K562 (cell line): ENCODE data around the gene UPF2. TPM values are rescaled to one million over a fixed set of nuclear protein-coding genes. Genes with fewer than 3 reads are reported as not detected.

ENCODE experiments used
- ATAC-seq: fragments of 200-7000 bp; cut with Tn5 transposase; 3 replicates; pipeline ENCODE4 v1.9.1; 2020; ENCODE audit warnings: moderate library complexity
- BruUV-seq: library from RNA; stranded (reverse); fragments of 400-500 nt; replicated peaks from 2 replicates; lab custom pipeline; 2021; lab: Mats Ljungman, UMichigan
- CTCF ChIA-PET: fragments of 300-600 bp; formaldehyde crosslinking; extraction: SDS; loops from one replicate; lab custom pipeline; 2021; ENCODE audit warnings: low intra/inter-chr PET ratio; lab: Yijun Ruan, JAX
- POLR2A ChIA-PET: fragments of 300-600, 350-650 bp; sonication (Branson Sonifier 250); formaldehyde crosslinking; extraction: SDS; loops from one replicate; lab custom pipeline; 2021; ENCODE audit warnings: antibody characterized with exemption, inconsistent platforms; lab: Yijun Ruan, JAX
- DNase-seq, 4 experiments: peaks; one replicate each; pipeline versions ENCODE4 v3.0.0 to v3.0.0-alpha.2; 2011 to 2018; ENCODE audit warnings: low spot score in 3 of 4, mixed read lengths in 3 of 4; ENCODE audit errors: extremely low read depth in 1 of 4
- FAIRE-seq: peaks from 2 replicates; lab custom pipeline; 2011; peaks lifted over from hg19 to GRCh38; lab: Jason Lieb, UNC
- H2AFZ ChIP-seq: 2 replicates; pipeline ENCODE4 v1.6.0; 2011; ENCODE audit warnings: low read depth, low read length, control low read depth, inconsistent platforms
- H3K27ac ChIP-seq: fragments of 200-600 bp; 3 replicates; pipeline ENCODE4 v1.8.0; 2011; ENCODE audit warnings: low read depth, mild to moderate bottlenecking, control low read depth, inconsistent platforms, low read length, moderate library complexity, mixed read lengths; ENCODE audit errors: extremely low read depth
- H3K27me3 ChIP-seq, 2 experiments: fragments of 300-600 bp in 1 of 2; 2 replicates in 1 of 2; 3 replicates in 1 of 2; pipeline versions ENCODE4 v1.6.0 to v1.8.0; 2011; ENCODE audit warnings: inconsistent platforms in 2 of 2, low read length in 2 of 2, mild to moderate bottlenecking in 1 of 2, mixed read lengths in 1 of 2, moderate library complexity in 1 of 2; ENCODE audit not compliant: control insufficient read depth in 2 of 2, insufficient read depth in 2 of 2
- H3K36me3 ChIP-seq: fragments of 300-600 bp; 3 replicates; pipeline ENCODE4 v1.8.0; 2011; ENCODE audit warnings: mild to moderate bottlenecking, low read length, inconsistent platforms; ENCODE audit not compliant: control insufficient read depth, insufficient read depth
- H3K4me1 ChIP-seq, 2 experiments: fragments of 200-600 bp in 1 of 2; replicated peaks in 1 of 2; 2 replicates in 1 of 2; 3 replicates in 1 of 2; pipeline versions ENCODE4 v1.5.1 to v1.8.0; 2011; ENCODE audit warnings: inconsistent platforms in 2 of 2, low read length in 2 of 2, mild to moderate bottlenecking in 1 of 2, mixed read lengths in 1 of 2, moderate library complexity in 1 of 2; ENCODE audit not compliant: control insufficient read depth in 2 of 2, insufficient read depth in 2 of 2
- H3K4me2 ChIP-seq: 2 replicates; pipeline ENCODE4 v1.6.1; 2011; ENCODE audit warnings: low read length, control low read depth, inconsistent platforms, mixed read lengths; ENCODE audit not compliant: insufficient read depth
- H3K4me3 ChIP-seq: fragments of 200-600 bp; sonication (generic), shearing (Covaris generic); 2 replicates; pipeline ENCODE4 v1.5.1; 2016; ENCODE audit warnings: control low read depth, inconsistent platforms
- H3K79me2 ChIP-seq: fragments of 200-600 bp; 3 replicates; pipeline ENCODE4 v1.8.0; 2011; ENCODE audit warnings: low read length, inconsistent platforms; ENCODE audit not compliant: control insufficient read depth, insufficient read depth
- H3K9ac ChIP-seq, 2 experiments: 2 replicates each; pipeline versions ENCODE4 v1.6.0 to v1.6.1; 2011; ENCODE audit warnings: low read depth in 2 of 2, low read length in 2 of 2, control low read depth in 1 of 2, inconsistent platforms in 1 of 2, mild to moderate bottlenecking in 1 of 2, mixed read lengths in 1 of 2; ENCODE audit not compliant: insufficient read depth in 1 of 2
- H3K9me1 ChIP-seq: one replicate; pipeline ENCODE4 v1.6.0; 2011; ENCODE audit warnings: inconsistent platforms, mild to moderate bottlenecking, low read length, moderate library complexity; ENCODE audit not compliant: control insufficient read depth, insufficient read depth
- H3K9me3 ChIP-seq: replicated peaks from 2 replicates; pipeline ENCODE4 v1.5.1; 2011; ENCODE audit warnings: low read depth, low read length, inconsistent platforms; ENCODE audit not compliant: control insufficient read depth, insufficient read depth
- H4K20me1 ChIP-seq: replicated peaks from 2 replicates; pipeline ENCODE4 v1.6.1; 2011; ENCODE audit warnings: low read length, inconsistent platforms, mixed read lengths; ENCODE audit not compliant: control insufficient read depth, insufficient read depth
- HINFP ChIP-seq: fragments of 450-650 bp; conservative IDR thresholded peaks from 2 replicates; pipeline ENCODE4 v1.6.1; 2016; ENCODE audit warnings: missing genetic modification characterization, low read depth, mild to moderate bottlenecking, control low read depth, missing compliant biosample characterization
- ZKSCAN1 ChIP-seq: fragments of 150-350 bp; IDR thresholded peaks from 2 replicates; pipeline ENCODE4 v1.6.1; 2016; ENCODE audit warnings: low read depth, low read length
- WGBS: fragments of 100-300 bp; shearing (Covaris generic); methylation state at CpG from one replicate; pipeline ENCODE4 v1.1.6; 2016; ENCODE audit warnings: low coverage, mixed read lengths; ENCODE audit not compliant: insufficient coverage; ENCODE audit errors: missing lambda C conversion rate; 5-methylcytosine and 5-hydroxymethylcytosine counted together
- in situ Hi-C: fragments of 300-500 bp; cut with MboI; formaldehyde crosslinking; loops from 4 replicates; pipeline ENCODE4 v1.15.0; 2018; ENCODE audit warnings: inconsistent platforms, mixed read lengths
- intact Hi-C: fragments of 100-400 bp; cut with micrococcal nuclease; formaldehyde crosslinking; loops from 2 replicates; pipeline ENCODE4 v1.14.2; 2022
- polyA plus RNA-seq, 8 experiments: library from polyadenylated mRNA; depleted of rRNA in 4 of 8; stranded (reverse) in 5 of 8; unstranded in 3 of 8; fragments of >200 nt; fragmentation: Nextera tagmentation in 2 of 8; fragmentation: Illumina TruSeq in 1 of 8; extraction: Ambion mirVana in 2 of 8; extraction: Trizol in 1 of 8; gene quantifications; 2 replicates each; pipeline versions ENCODE4 v1.2.1 to v1.2.3, GENCODE V29; 2011 to 2014; ENCODE audit warnings: inconsistent platforms in 1 of 8, missing spikeins in 1 of 8
- total RNA-seq, 7 experiments: library from RNA; depleted of rRNA in 6 of 7; stranded (reverse); fragments of >200 nt in 6 of 7; fragmentation: Illumina TruSeq in 2 of 7; extraction: Trizol in 2 of 7; gene quantifications; 2 replicates each; pipeline versions ENCODE4 v1.2.1 to v1.2.3, GENCODE V29; 2011 to 2021; ENCODE audit warnings: low replicate concordance in 1 of 7

UPF2 gene
- total and polyA plus RNA-seq, 9 of the 15 experiments (the other 6 are each of a cell fraction or from before 2014, with no cell fraction given): 13.9 to 37.7 (median 23.7) TPM

GRCh38 chr10:11881030-11881476 lies 161.6 kb downstream of the UPF2 start:
- H3K9me3 ChIP-seq: no peaks in the 10 kb centered on the region
- ATAC-seq (no peak), DNase-seq (no peak), FAIRE-seq (no peak)
- H3K9ac ChIP-seq: peak overlapping the region in 1 of 2 experiments; percentile 84; a peak in 2 of 4 replicates
- H3K4me3 ChIP-seq: no peak overlapping the region
- H3K4me1 ChIP-seq: peaks cover 18 to 59% of the 10 kb centered on the region in 2 experiments
- H4K20me1 ChIP-seq: 0 out of 2 replicates have a peak, but pooled peaks cover 11% of the 10 kb centered on the region
- H3K79me2 ChIP-seq: peaks cover 89% of the 10 kb centered on the region
- in situ Hi-C loops (no loop called here), intact Hi-C loops (loop anchor here (2.0 kb wide), 1 partner anchor 106 kb away; no protein-coding TSS in a partner anchor)
- peak overlapping the region; percentile 30; the same call in 1 of the 2 replicates for H2AFZ ChIP-seq
- H3K4me2 ChIP-seq: no peak overlapping the region
- POLR2A ChIA-PET: interaction anchor here (0.6 to 2.0 kb wide), 4 partner anchors 13 to 301 kb away, joined by 3 to 9 read pairs (median 3); no protein-coding TSS in a partner anchor
- H3K27ac ChIP-seq: no peak overlapping the region
- no peaks in the 10 kb centered on the region for H3K9me1 ChIP-seq
- CTCF ChIA-PET: no interaction called here
- peaks cover 24% of the 10 kb centered on the region; the same call in 1 of the 3 replicates for H3K36me3 ChIP-seq
- WGBS: 66% methylated on average over 9 of the region's 11 CpGs
- BruUV-seq: no TSS peak
- TF ChIP-seq ZKSCAN1 (peak; percentile 95), HINFP (tag) (no peak)
- H3K27me3 ChIP-seq: no peaks in the 10 kb centered on the region
